Liver (tissue), 9 donors: ENCODE results near the gene XXYLT1. TPM values are rescaled to one million over a fixed set of nuclear protein-coding genes. Genes with fewer than 3 reads are reported as not detected.

Source experiments
- DNase-seq: peaks from one replicate; pipeline ENCODE4 v3.0.0-alpha.2; 2017; ENCODE audit warnings: low spot score
- H3K27ac ChIP-seq, 2 donors: one replicate each; pipeline ENCODE4 v1.7.0; 2013; ENCODE audit warnings: inconsistent platforms in 2 of 2, low read length in 2 of 2, control low read depth in 1 of 2, low read depth in 1 of 2, mild to moderate bottlenecking in 1 of 2
- H3K27me3 ChIP-seq, 4 donors: one replicate each; pipeline versions ENCODE4 v1.6.1 to v1.7.0; 2013; ENCODE audit warnings: low read length in 3 of 4, inconsistent platforms in 1 of 4, mild to moderate bottlenecking in 1 of 4, moderate library complexity in 1 of 4; ENCODE audit not compliant: control insufficient read depth in 4 of 4, insufficient read depth in 4 of 4
- H3K36me3 ChIP-seq, 4 donors: one replicate each; pipeline versions ENCODE4 v1.6.1 to v1.7.0; 2013; ENCODE audit warnings: low read length in 3 of 4, mild to moderate bottlenecking in 3 of 4, low read depth in 1 of 4, moderate library complexity in 1 of 4; ENCODE audit not compliant: control insufficient read depth in 4 of 4, insufficient read depth in 3 of 4
- H3K4me1 ChIP-seq, 4 donors: one replicate each; pipeline versions ENCODE4 v1.6.1 to v1.7.0; 2013; ENCODE audit warnings: low read length in 3 of 4, mild to moderate bottlenecking in 3 of 4, moderate library complexity in 1 of 4; ENCODE audit not compliant: control insufficient read depth in 4 of 4, insufficient read depth in 4 of 4
- H3K4me3 ChIP-seq, 3 donors: one replicate each; pipeline versions ENCODE4 v1.6.1 to v1.7.0; 2013; ENCODE audit warnings: low read length in 3 of 3, control low read depth in 1 of 3, low read depth in 1 of 3, mild to moderate bottlenecking in 1 of 3
- H3K9ac ChIP-seq, 2 donors: one replicate each; pipeline ENCODE4 v1.7.0; 2013; ENCODE audit warnings: low read length in 2 of 2, mild to moderate bottlenecking in 2 of 2, moderate library complexity in 2 of 2, control low read depth in 1 of 2, low read depth in 1 of 2
- H3K9me3 ChIP-seq, 4 donors: one replicate each; pipeline versions ENCODE4 v1.6.1 to v1.7.0; 2013; ENCODE audit warnings: low read length in 3 of 4; ENCODE audit not compliant: control insufficient read depth in 4 of 4
- CTCF ChIP-seq: fragments of 150-350 bp; IDR thresholded peaks from 2 replicates; pipeline ENCODE4 v1.5.1; 2017; ENCODE audit warnings: improper control_type of control experiment, low read depth, low read length; ENCODE audit not compliant: missing input control
- EGR1 ChIP-seq, 2 donors: IDR thresholded peaks; 2 replicates each; pipeline ENCODE4 v1.6.1; 2016 to 2018; ENCODE audit warnings: antibody characterized with exemption in 2 of 2, low read depth in 2 of 2
- FOXA1 ChIP-seq: IDR thresholded peaks from 2 replicates; pipeline ENCODE4 v1.6.1; 2016; ENCODE audit warnings: antibody characterized with exemption
- FOXA2 ChIP-seq: IDR thresholded peaks from 2 replicates; pipeline ENCODE4 v1.6.1; 2016; ENCODE audit warnings: antibody characterized with exemption
- GABPA ChIP-seq, 2 donors: IDR thresholded peaks in 1 of 2; conservative IDR thresholded peaks in 1 of 2; 2 replicates each; pipeline ENCODE4 v1.6.1; 2016; ENCODE audit warnings: antibody characterized with exemption in 2 of 2, mild to moderate bottlenecking in 1 of 2, moderate library complexity in 1 of 2
- HNF4A ChIP-seq, 2 donors: conservative IDR thresholded peaks; 2 replicates each; pipeline ENCODE4 v1.6.1; 2016; ENCODE audit warnings: antibody characterized with exemption in 2 of 2, mild to moderate bottlenecking in 2 of 2
- HNF4G ChIP-seq: IDR thresholded peaks from 2 replicates; pipeline ENCODE4 v1.6.1; 2016; ENCODE audit warnings: antibody characterized with exemption
- JUND ChIP-seq, 2 donors: IDR thresholded peaks; 2 replicates each; pipeline ENCODE4 v1.6.1; 2016; ENCODE audit warnings: antibody characterized with exemption in 2 of 2
- MAX ChIP-seq: IDR thresholded peaks from 2 replicates; pipeline ENCODE4 v1.6.1; 2016; ENCODE audit warnings: antibody characterized with exemption
- NR2F2 ChIP-seq: IDR thresholded peaks from 2 replicates; pipeline ENCODE4 v1.6.1; 2016; ENCODE audit warnings: antibody characterized with exemption
- RAD21 ChIP-seq, 2 donors: IDR thresholded peaks; 2 replicates each; pipeline ENCODE4 v1.6.1; 2016; ENCODE audit warnings: antibody characterized with exemption in 2 of 2, mild to moderate bottlenecking in 2 of 2
- RXRA ChIP-seq, 2 donors: IDR thresholded peaks; 2 replicates each; pipeline ENCODE4 v1.6.1; 2017 to 2018; ENCODE audit warnings: antibody characterized with exemption in 2 of 2, mild to moderate bottlenecking in 1 of 2
- SP1 ChIP-seq: IDR thresholded peaks from 2 replicates; pipeline ENCODE4 v1.6.1; 2018; ENCODE audit warnings: antibody characterized with exemption, mild to moderate bottlenecking
- TAF1 ChIP-seq: conservative IDR thresholded peaks from 2 replicates; pipeline ENCODE4 v1.6.1; 2016; ENCODE audit warnings: antibody characterized with exemption, mild to moderate bottlenecking
- YY1 ChIP-seq: IDR thresholded peaks from 2 replicates; pipeline ENCODE4 v1.6.1; 2016; ENCODE audit warnings: antibody characterized with exemption, mild to moderate bottlenecking
- ZBTB33 ChIP-seq: IDR thresholded peaks from 2 replicates; pipeline ENCODE4 v1.6.1; 2016; ENCODE audit warnings: antibody characterized with exemption
- WGBS: extraction: QIAGEN DNeasy Blood & Tissue Kit; methylation state at CpG from one replicate; pipeline ENCODE4 v1.1.7; 2013; 5-methylcytosine and 5-hydroxymethylcytosine counted together
- polyA plus RNA-seq, 2 donors: library from polyadenylated mRNA; stranded (reverse) in 1 of 2; unstranded in 1 of 2; fragments of 200-250 nt in 1 of 2; fragments of >200 nt in 1 of 2; fragmentation: Nextera tagmentation in 1 of 2; extraction: Ambion mirVana in 1 of 2; gene quantifications; one replicate each; pipeline versions ENCODE4 v1.2.1 to v1.2.3, GENCODE V29; 2013 to 2015
- total RNA-seq, 2 donors: library from RNA; depleted of rRNA; stranded (reverse); fragments of >200 nt; gene quantifications; one replicate each; pipeline ENCODE4 v1.2.3, GENCODE V29; 2014
- TF ChIP-seq, protein P1 (sequence below): IDR thresholded peaks from 2 replicates; pipeline ENCODE4 v1.6.1; 2016; ENCODE audit warnings: antibody characterized with exemption
- TF ChIP-seq, protein P2 (sequence below): IDR thresholded peaks from 2 replicates; pipeline ENCODE4 v1.6.1; 2016; ENCODE audit warnings: antibody characterized with exemption, mild to moderate bottlenecking
- donor health status: healthy.
- donor health status: healthy.
- donor health status: healthy.
- donor health status: healthy.
- donor health status: healthy.

Gene XXYLT1
- total and polyA plus RNA-seq, 4 donors: 0.93 to 7.6 (median 2.8) TPM

GRCh38 chr3:195087328-195087727, 183.6 kb downstream of the XXYLT1 start:
- H3K4me3 ChIP-seq: no peak overlapping the region
- H3K27ac ChIP-seq: no peak overlapping the region
- no peak for DNase-seq
- H3K9me3 ChIP-seq: no peaks in the 10 kb centered on the region
- no peaks in the 10 kb centered on the region for H3K27me3 ChIP-seq
- TF ChIP-seq FOXA2 (no peak), CTCF (no peak), RAD21 (IDR thresholded peaks at IDR 0.05) (no peak), RXRA (IDR thresholded peaks at IDR 0.05) (no peak), GABPA (IDR thresholded peaks at IDR 0.05 in 1 of 2, conservative IDR thresholded peaks at IDR 0.05 in 1 of 2) (no peak), TAF1 (no peak), HNF4G (no peak), ZBTB33 (no peak), FOXA1 (no peak), JUND (IDR thresholded peaks at IDR 0.05) (no peak), YY1 (no peak), EGR1 (IDR thresholded peaks at IDR 0.05; ENCODE audit: low read depth in 2 of 2) (no peak), NR2F2 (no peak), MAX (no peak), HNF4A (conservative IDR thresholded peaks at IDR 0.05) (no peak), SP1 (no peak)
- TF ChIP-seq, protein P1, sequence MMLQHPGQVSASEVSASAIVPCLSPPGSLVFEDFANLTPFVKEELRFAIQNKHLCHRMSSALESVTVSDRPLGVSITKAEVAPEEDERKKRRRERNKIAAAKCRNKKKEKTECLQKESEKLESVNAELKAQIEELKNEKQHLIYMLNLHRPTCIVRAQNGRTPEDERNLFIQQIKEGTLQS: no peak
- TF ChIP-seq, protein P2, sequence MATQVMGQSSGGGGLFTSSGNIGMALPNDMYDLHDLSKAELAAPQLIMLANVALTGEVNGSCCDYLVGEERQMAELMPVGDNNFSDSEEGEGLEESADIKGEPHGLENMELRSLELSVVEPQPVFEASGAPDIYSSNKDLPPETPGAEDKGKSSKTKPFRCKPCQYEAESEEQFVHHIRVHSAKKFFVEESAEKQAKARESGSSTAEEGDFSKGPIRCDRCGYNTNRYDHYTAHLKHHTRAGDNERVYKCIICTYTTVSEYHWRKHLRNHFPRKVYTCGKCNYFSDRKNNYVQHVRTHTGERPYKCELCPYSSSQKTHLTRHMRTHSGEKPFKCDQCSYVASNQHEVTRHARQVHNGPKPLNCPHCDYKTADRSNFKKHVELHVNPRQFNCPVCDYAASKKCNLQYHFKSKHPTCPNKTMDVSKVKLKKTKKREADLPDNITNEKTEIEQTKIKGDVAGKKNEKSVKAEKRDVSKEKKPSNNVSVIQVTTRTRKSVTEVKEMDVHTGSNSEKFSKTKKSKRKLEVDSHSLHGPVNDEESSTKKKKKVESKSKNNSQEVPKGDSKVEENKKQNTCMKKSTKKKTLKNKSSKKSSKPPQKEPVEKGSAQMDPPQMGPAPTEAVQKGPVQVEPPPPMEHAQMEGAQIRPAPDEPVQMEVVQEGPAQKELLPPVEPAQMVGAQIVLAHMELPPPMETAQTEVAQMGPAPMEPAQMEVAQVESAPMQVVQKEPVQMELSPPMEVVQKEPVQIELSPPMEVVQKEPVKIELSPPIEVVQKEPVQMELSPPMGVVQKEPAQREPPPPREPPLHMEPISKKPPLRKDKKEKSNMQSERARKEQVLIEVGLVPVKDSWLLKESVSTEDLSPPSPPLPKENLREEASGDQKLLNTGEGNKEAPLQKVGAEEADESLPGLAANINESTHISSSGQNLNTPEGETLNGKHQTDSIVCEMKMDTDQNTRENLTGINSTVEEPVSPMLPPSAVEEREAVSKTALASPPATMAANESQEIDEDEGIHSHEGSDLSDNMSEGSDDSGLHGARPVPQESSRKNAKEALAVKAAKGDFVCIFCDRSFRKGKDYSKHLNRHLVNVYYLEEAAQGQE: no peak
- H3K4me1 ChIP-seq: no peaks in the 10 kb centered on the region
- H3K36me3 ChIP-seq: no peaks in the 10 kb centered on the region
- H3K9ac ChIP-seq: no peak overlapping the region
- 94% methylated on average over 7 of the region's 7 CpGs for WGBS
